Measurements from ENCODE around the gene CELA2A. TPM values are rescaled to one million over a fixed set of nuclear protein-coding genes. Genes with fewer than 3 reads are reported as not detected.

The CELA2A gene
- polyA plus RNA-seq, 1 of the 3 experiments (the other 2 are of a cell fraction): not detected

- POLR2A ChIA-PET: no interaction called here
- Histone ChIP-seq H3K9me3 (no peaks in the 10 kb centered on the region), H3F3A (replicated peaks; ENCODE audit: insufficient read depth) (no peaks in the 10 kb centered on the region), H3K4me3 (ENCODE audit: low read depth in 2 of 2, low read length in 1 of 2) (no peak overlapping the region), H3K9ac (no peak overlapping the region), H3K4me1 (ENCODE audit: control insufficient read depth in 1 of 2, insufficient read depth in 2 of 2, low read depth in 1 of 2, low read length in 1 of 2) (no peaks in the 10 kb centered on the region; a peak in 2 of 4 replicates), H3K9me2 (no peaks in the 10 kb centered on the region), H3K27me3 (ENCODE audit: insufficient read depth) (no peaks in the 10 kb centered on the region), H3K36me3 (replicated peaks in 1 of 2; ENCODE audit: control insufficient read depth in 1 of 2, insufficient read depth in 2 of 2, low read length in 1 of 2) (peaks cover 4 to 7% of the 10 kb centered on the region in 2 experiments), H3K27ac (ENCODE audit: low read depth in 2 of 2, low read length in 1 of 2) (no peak overlapping the region), H3K79me2 (ENCODE audit: insufficient read depth) (peaks cover 30% of the 10 kb centered on the region), H3K4me2 (0 out of 2 replicates have a peak overlapping the region, but pooled peaks have one; percentile 37), H4K20me1 (ENCODE audit: insufficient read depth) (peaks cover 14% of the 10 kb centered on the region; the same call in 1 of the 2 replicates), H2AFZ (ENCODE audit: low read depth) (no peak overlapping the region)
- WGBS (ENCODE audit: low lambda C conversion rate): 71% methylated on average over 4 of the region's 6 CpGs
- DNase-seq: no peak
- TF ChIP-seq USF2 (IDR thresholded peaks at IDR 0.05; ENCODE audit: borderline replicate concordance, low read depth, low read length) (no peak), GABPA (IDR thresholded peaks at IDR 0.05; ENCODE audit: low read depth) (no peak), RCOR1 (IDR thresholded peaks at IDR 0.05; ENCODE audit: low read length) (no peak), YY1 (IDR thresholded peaks at IDR 0.05; ENCODE audit: low read depth) (no peak), FOSL2 (IDR thresholded peaks at IDR 0.05; ENCODE audit: borderline replicate concordance, low read depth) (no peak)
- CTCF ChIA-PET: interaction anchor here (0.9 to 14.9 kb wide), 3 partner anchors 105 to 154 kb away, joined by 4 to 311 read pairs (median 5); no protein-coding TSS in a partner anchor
These were observed 30.6 kb upstream of the CELA2A start for GRCh38 chr1:15425958-15426357.

- peaks cover 4 to 7% of the 10 kb centered on the region in 2 experiments for H3K36me3 ChIP-seq (replicated peaks in 1 of 2; ENCODE audit: control insufficient read depth in 1 of 2, insufficient read depth in 2 of 2, low read length in 1 of 2)
- no peak for DNase-seq
- no peak overlapping the region; a peak in 1 of 4 replicates for H3K27ac ChIP-seq (ENCODE audit: low read depth in 2 of 2, low read length in 1 of 2)
- no peaks in the 10 kb centered on the region for H3K9me3 ChIP-seq
- no peaks in the 10 kb centered on the region for H3K27me3 ChIP-seq (ENCODE audit: insufficient read depth)
- ChIA-PET CTCF (interaction anchor here (1.3 to 14.9 kb wide), 2 partner anchors 106 to 122 kb away, joined by 5 to 311 read pairs; no protein-coding TSS in a partner anchor), POLR2A (no interaction called here)
- H3K9ac ChIP-seq: no peak overlapping the region
- TF ChIP-seq RCOR1 (IDR thresholded peaks at IDR 0.05; ENCODE audit: low read length): no peak
- peak; percentile 59; the same call in 1 of the 2 replicates for TF ChIP-seq FOSL2 (IDR thresholded peaks at IDR 0.05; ENCODE audit: borderline replicate concordance, low read depth)
- 0 out of 2 replicates have a peak, but pooled peaks have one; percentile 12 for TF ChIP-seq NFIC (IDR thresholded peaks at IDR 0.05; ENCODE audit: borderline replicate concordance)
- TF ChIP-seq CHD2 (IDR thresholded peaks at IDR 0.05; ENCODE audit: low read length, partially characterized antibody): no peak
- no peak for TF ChIP-seq PBX3 (IDR thresholded peaks at IDR 0.05)
- TF ChIP-seq YY1 (IDR thresholded peaks at IDR 0.05; ENCODE audit: low read depth): no peak
- H3K9me2 ChIP-seq: no peaks in the 10 kb centered on the region
- H3K4me3 ChIP-seq (ENCODE audit: low read depth in 2 of 2, low read length in 1 of 2): no peak overlapping the region
- H2AFZ ChIP-seq (ENCODE audit: low read depth): no peak overlapping the region
- peaks cover 23% of the 10 kb centered on the region for H3K79me2 ChIP-seq (ENCODE audit: insufficient read depth)
- peaks cover 14% of the 10 kb centered on the region; the same call in 1 of the 2 replicates for H4K20me1 ChIP-seq (ENCODE audit: insufficient read depth)
- no peaks in the 10 kb centered on the region; a peak in 2 of 4 replicates for H3K4me1 ChIP-seq (ENCODE audit: control insufficient read depth in 1 of 2, insufficient read depth in 2 of 2, low read depth in 1 of 2, low read length in 1 of 2)
- 0 out of 2 replicates have a peak overlapping the region, but pooled peaks have one; percentile 37 for H3K4me2 ChIP-seq
- peaks cover 3% of the 10 kb centered on the region for H3F3A ChIP-seq (replicated peaks; ENCODE audit: insufficient read depth)
- 82% methylated on average over 26 of the region's 30 CpGs for WGBS (ENCODE audit: low lambda C conversion rate)
These were observed 29.8 kb upstream of the CELA2A start for GRCh38 chr1:15426492-15427279.

Data from SK-N-SH (cell line).